NB4 (cell line): ENCODE results near the gene SLC16A1.

ENCODE experiments used
- DNase-seq: peaks from one replicate; pipeline ENCODE4 v3.0.0; 2010; ENCODE audit warnings: low read depth
- H3K4me3 ChIP-seq: one replicate; pipeline ENCODE4 v1.5.1; 2011; ENCODE audit warnings: mild to moderate bottlenecking, low read depth, low read length, moderate library complexity
- CTCF ChIP-seq: IDR thresholded peaks from one replicate; pipeline ENCODE4 v1.5.1; 2012; ENCODE audit warnings: low read depth, low read length
- MYC ChIP-seq: IDR thresholded peaks from 2 replicates; pipeline ENCODE4 v1.6.1; 2011; ENCODE audit warnings: low read depth, low read length
- POLR2A ChIP-seq: IDR thresholded peaks from 2 replicates; pipeline ENCODE4 v1.6.1; 2011; ENCODE audit warnings: mild to moderate bottlenecking; ENCODE audit not compliant: insufficient read length; ENCODE audit errors: extremely low read depth
- TF ChIP-seq, protein P1 (sequence below): IDR thresholded peaks from 2 replicates; pipeline ENCODE4 v1.6.1; 2011; ENCODE audit warnings: low read depth, low read length

The SLC16A1 gene

GRCh38 chr1:112955773-112956543 lies at the start of gene SLC16A1:
Gene SLC16A1, minus strand, starts transcription at chr1:112956196. Its CDS starts 26,888 bp downstream, at chr1:112929308.
- DNase-seq: peak; percentile 95
- peak within 1 kb of the TSS; percentile 74 for H3K4me3 ChIP-seq
- TF ChIP-seq MYC (peak; percentile 92), CTCF (no peak), POLR2A (peak; percentile 97)
- TF ChIP-seq, protein P1, sequence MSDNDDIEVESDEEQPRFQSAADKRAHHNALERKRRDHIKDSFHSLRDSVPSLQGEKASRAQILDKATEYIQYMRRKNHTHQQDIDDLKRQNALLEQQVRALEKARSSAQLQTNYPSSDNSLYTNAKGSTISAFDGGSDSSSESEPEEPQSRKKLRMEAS: peak; percentile 93

GRCh38 chr1:113003751-113004690 lies 48.0 kb upstream of the SLC16A1 start:
- DNase-seq: no peak
- H3K4me3 ChIP-seq: no peak overlapping the region
- TF ChIP-seq, protein P1: no peak
- TF ChIP-seq CTCF (no peak), MYC (no peak), POLR2A (no peak)

- TF ChIP-seq POLR2A: no peak
- TF ChIP-seq, protein P1: no peak
- TF ChIP-seq MYC: no peak
- TF ChIP-seq CTCF: no peak
- no peak for DNase-seq
- H3K4me3 ChIP-seq: no peak overlapping the region
Measured at GRCh38 chr1:113002297-113002696, 46.3 kb upstream of the SLC16A1 start.

DNA sequence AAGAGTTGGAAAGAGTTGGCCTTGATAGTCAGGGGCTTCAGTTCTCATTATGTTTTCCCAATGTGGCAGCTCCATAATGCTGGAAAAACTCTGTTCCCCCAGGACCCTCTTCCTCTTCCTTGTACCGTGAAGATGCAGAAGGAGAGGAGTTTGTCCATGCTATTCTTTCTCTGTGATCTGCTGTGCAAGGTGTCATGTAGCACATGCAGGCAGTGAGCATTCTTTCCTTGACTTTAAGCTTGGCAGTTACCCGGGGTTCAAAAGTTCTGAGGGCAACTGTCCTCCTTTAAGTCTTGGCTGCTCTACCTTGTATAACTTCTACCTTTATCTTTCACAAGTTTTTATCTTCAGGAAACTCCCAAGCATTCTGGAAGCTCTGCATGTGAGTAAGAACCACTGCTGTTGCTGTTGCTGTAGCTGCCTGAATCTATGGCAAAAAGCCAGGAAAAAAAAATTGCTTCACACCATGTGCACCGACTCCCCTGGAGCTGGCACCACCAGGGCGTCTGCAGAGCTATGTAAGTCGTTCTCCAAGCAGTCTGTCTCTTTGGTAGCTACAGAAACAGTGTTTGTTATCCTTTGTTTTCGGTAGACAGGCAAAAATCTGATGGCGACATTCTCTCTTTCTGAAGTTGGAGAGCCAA lies 42.7 kb upstream of the SLC16A1 start:
- H3K4me3 ChIP-seq: no peak overlapping the region
- DNase-seq: peak; percentile 21
- TF ChIP-seq, protein P1: no peak
- TF ChIP-seq POLR2A (no peak), MYC (no peak), CTCF (no peak)

- no peak overlapping the region for H3K4me3 ChIP-seq
- no peak for DNase-seq
- TF ChIP-seq, protein P1: no peak
- TF ChIP-seq CTCF: no peak
- no peak for TF ChIP-seq POLR2A
- no peak for TF ChIP-seq MYC
Measured at GRCh38 chr1:112997781-112998180, 41.8 kb upstream of the SLC16A1 start.
